ENCODE results near the gene PTPN11.

GRCh38 chr12:112382866-112383265 is 35.9 kb upstream of the PTPN11 start:
- TF ChIP-seq CTCF (IDR thresholded peaks at IDR 0.05) (no peak), POLR2A (IDR thresholded peaks at IDR 0.05) (no peak)

Measured in esophagus squamous epithelium (tissue), 4 donors.